ENCODE results near the gene GATAD2B.

The GATAD2B gene

DNA sequence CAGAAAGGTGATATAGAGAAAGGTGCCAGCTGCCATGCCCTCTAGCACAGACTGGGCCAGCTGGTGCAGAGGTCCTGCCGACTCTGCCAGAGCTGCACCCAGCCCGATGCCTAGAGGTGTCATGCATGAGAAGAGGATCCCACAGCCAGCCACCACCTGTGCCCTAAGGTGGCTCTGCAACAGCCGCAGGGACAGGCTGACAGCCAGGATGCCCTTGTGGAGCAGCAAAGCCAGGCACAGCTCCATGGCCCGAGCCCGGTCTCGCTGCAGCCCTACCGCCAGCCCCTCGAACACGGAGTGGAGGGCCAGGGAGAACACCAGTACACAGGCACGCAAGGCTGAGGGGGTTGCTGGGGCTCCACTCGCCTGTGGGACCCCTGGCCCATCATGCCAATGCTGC lies 37.4 kb upstream of the GATAD2B start:
- WGBS (ENCODE audit: extremely low coverage, insufficient coverage, low lambda C conversion rate), result no CpG with 5 or more reads among the region's 11 CpGs
- Histone ChIP-seq H3K4me3 (ENCODE audit: low read length) (no peak overlapping the region), H3K4me1 (ENCODE audit: control insufficient read depth, low read depth, low read length) (peaks cover 9% of the 10 kb centered on the region), H3K18ac (ENCODE audit: low read length) (no peak overlapping the region), H3K9ac (ENCODE audit: low read length) (no peak overlapping the region), H3K27ac (ENCODE audit: low read depth, low read length) (no peak overlapping the region), H2AK5ac (ENCODE audit: low read length) (no peak overlapping the region), H3K79me2 (ENCODE audit: control insufficient read depth, insufficient read depth, low read length) (peaks cover 55% of the 10 kb centered on the region), H3K79me1 (ENCODE audit: low read length) (peaks cover 24% of the 10 kb centered on the region), H3K4ac (ENCODE audit: low read depth, low read length) (no peak overlapping the region), H2BK120ac (ENCODE audit: low read depth, low read length) (no peak overlapping the region), H3K4me2 (ENCODE audit: low read length) (no peak overlapping the region), H3K56ac (ENCODE audit: low read length) (no peak overlapping the region), H3K36me3 (ENCODE audit: control insufficient read depth, insufficient read depth, low read length) (peaks cover 7% of the 10 kb centered on the region), H2BK15ac (replicated peaks; ENCODE audit: low read depth) (no peak overlapping the region), H2BK5ac (ENCODE audit: low read length) (no peak overlapping the region), H3K23ac (ENCODE audit: low read length) (no peak overlapping the region), H4K5ac (ENCODE audit: low read length) (no peak overlapping the region), H3K27me3 (ENCODE audit: insufficient read depth, low read length, poor library complexity) (no peaks in the 10 kb centered on the region), H4K8ac (ENCODE audit: low read depth, low read length) (no peak overlapping the region)
- no peak for DNase-seq

DNA sequence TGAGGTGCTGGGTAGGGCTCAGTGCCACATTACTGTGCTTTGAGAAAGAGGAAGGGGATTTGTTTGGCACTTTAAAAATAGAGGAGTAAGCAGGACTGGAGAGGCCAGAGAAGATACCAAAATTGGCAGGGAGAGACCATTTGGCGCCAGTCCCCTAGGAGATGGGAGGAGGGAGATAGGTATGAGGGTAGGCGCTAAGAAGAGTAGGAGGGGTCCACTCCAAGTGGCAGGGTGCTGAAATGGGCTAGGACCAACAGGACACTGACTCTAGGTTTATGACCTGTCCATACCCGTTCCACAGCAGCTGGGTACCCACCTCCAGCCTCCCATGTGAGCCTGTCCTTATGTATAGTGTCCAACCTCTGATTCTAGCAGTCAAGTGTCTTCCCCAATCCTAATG lies 36.7 kb upstream of the GATAD2B start:
- no peak overlapping the region for H3K18ac ChIP-seq (ENCODE audit: low read length)
- no peak overlapping the region for H4K8ac ChIP-seq (ENCODE audit: low read depth, low read length)
- peaks cover 29% of the 10 kb centered on the region for H3K79me1 ChIP-seq (ENCODE audit: low read length)
- H2BK5ac ChIP-seq (ENCODE audit: low read length), result no peak overlapping the region
- H3K36me3 ChIP-seq (ENCODE audit: control insufficient read depth, insufficient read depth, low read length), result peaks cover 7% of the 10 kb centered on the region
- WGBS (ENCODE audit: extremely low coverage, insufficient coverage, low lambda C conversion rate), result no CpG with 5 or more reads among the region's 3 CpGs
- no peak overlapping the region for H3K9ac ChIP-seq (ENCODE audit: low read length)
- H3K4me2 ChIP-seq (ENCODE audit: low read length), result no peak overlapping the region
- H3K27me3 ChIP-seq (ENCODE audit: insufficient read depth, low read length, poor library complexity), result no peaks in the 10 kb centered on the region
- no peak overlapping the region for H2BK120ac ChIP-seq (ENCODE audit: low read depth, low read length)
- H2AK5ac ChIP-seq (ENCODE audit: low read length), result no peak overlapping the region
- H3K79me2 ChIP-seq (ENCODE audit: control insufficient read depth, insufficient read depth, low read length), result peaks cover 61% of the 10 kb centered on the region
- no peak overlapping the region for H2BK15ac ChIP-seq (replicated peaks; ENCODE audit: low read depth)
- H4K5ac ChIP-seq (ENCODE audit: low read length), result no peak overlapping the region
- peak; percentile 38 for DNase-seq
- no peak overlapping the region for H3K56ac ChIP-seq (ENCODE audit: low read length)
- H3K4me3 ChIP-seq (ENCODE audit: low read length), result no peak overlapping the region
- H3K4me1 ChIP-seq (ENCODE audit: control insufficient read depth, low read depth, low read length), result peaks cover 9% of the 10 kb centered on the region
- H3K27ac ChIP-seq (ENCODE audit: low read depth, low read length), result no peak overlapping the region
- no peak overlapping the region for H3K23ac ChIP-seq (ENCODE audit: low read length)
- no peak overlapping the region for H3K4ac ChIP-seq (ENCODE audit: low read depth, low read length)

DNA sequence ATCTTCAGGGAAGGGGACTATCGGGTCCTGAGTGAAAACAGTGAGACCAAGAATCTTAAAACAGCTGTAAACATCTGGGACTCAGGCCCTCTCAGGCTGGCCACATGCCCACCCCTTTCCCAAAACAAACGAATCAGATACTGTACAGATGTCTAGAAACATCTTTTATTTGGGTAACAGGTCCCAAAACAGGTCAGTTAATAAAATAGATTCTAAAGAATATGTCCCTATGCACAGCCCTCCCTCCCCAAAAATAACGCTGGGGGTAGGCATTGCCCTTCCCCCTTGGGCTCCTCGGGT lies 36.1 kb upstream of the GATAD2B start:
- no peak overlapping the region for H2BK15ac ChIP-seq (replicated peaks; ENCODE audit: low read depth)
- H3K79me2 ChIP-seq (ENCODE audit: control insufficient read depth, insufficient read depth, low read length), result peaks cover 65% of the 10 kb centered on the region
- no peak overlapping the region for H2BK5ac ChIP-seq (ENCODE audit: low read length)
- no peaks in the 10 kb centered on the region for H3K27me3 ChIP-seq (ENCODE audit: insufficient read depth, low read length, poor library complexity)
- no peak for DNase-seq
- no peak overlapping the region for H3K4ac ChIP-seq (ENCODE audit: low read depth, low read length)
- WGBS (ENCODE audit: extremely low coverage, insufficient coverage, low lambda C conversion rate), result no CpG with 5 or more reads among the region's 4 CpGs
- no peak overlapping the region for H3K9ac ChIP-seq (ENCODE audit: low read length)
- no peak overlapping the region for H3K18ac ChIP-seq (ENCODE audit: low read length)
- no peak overlapping the region for H4K8ac ChIP-seq (ENCODE audit: low read depth, low read length)
- peaks cover 9% of the 10 kb centered on the region for H3K4me1 ChIP-seq (ENCODE audit: control insufficient read depth, low read depth, low read length)
- no peak overlapping the region for H3K56ac ChIP-seq (ENCODE audit: low read length)
- peaks cover 32% of the 10 kb centered on the region for H3K79me1 ChIP-seq (ENCODE audit: low read length)
- H4K5ac ChIP-seq (ENCODE audit: low read length), result no peak overlapping the region
- H3K23ac ChIP-seq (ENCODE audit: low read length), result no peak overlapping the region
- no peak overlapping the region for H2AK5ac ChIP-seq (ENCODE audit: low read length)
- H2BK120ac ChIP-seq (ENCODE audit: low read depth, low read length), result no peak overlapping the region
- no peak overlapping the region for H3K4me3 ChIP-seq (ENCODE audit: low read length)
- no peak overlapping the region for H3K27ac ChIP-seq (ENCODE audit: low read depth, low read length)
- H3K36me3 ChIP-seq (ENCODE audit: control insufficient read depth, insufficient read depth, low read length), result peaks cover 7% of the 10 kb centered on the region
- no peak overlapping the region for H3K4me2 ChIP-seq (ENCODE audit: low read length)

DNA sequence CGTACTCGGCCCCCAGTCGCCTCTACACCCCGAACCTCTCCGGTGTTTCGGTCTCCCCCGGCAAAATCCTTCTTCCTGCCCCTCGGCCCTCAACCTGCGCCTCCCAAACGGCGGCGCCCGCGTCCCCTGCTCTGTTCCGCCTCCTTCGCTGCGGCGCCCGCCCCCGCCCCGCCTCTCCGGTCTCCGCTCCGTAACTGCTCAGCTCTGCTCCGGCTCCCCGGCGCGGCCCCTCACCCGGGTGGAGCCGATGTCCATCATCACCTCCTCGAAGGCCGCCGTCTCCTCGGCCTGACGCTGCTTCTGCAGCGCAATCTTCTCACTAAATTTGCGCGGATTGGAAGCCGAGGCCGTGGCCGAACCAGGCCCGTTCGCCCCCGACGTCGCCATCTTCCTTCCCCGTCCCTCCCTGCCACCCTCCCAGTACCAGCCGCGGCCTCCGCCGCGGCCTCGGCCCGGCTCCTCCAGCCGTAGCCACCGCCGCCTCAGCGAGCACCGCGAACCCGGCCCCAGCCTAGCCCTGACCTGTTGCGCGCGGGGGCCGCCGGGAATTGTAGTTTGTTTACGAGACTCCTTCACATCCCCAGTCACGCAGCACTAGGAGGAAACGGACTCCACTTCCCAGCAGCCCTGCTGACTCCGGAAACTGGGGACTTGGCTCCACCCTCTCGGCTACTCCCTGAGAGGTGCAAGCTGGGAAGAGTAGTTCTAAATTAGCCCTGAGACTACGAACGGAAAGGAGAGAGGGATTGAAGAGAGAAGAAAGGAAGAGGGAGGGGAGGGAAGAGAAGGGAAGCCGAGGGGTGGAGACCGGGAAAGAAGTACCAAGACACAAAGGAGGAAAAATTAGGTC lies 35.6 kb upstream of the GATAD2B start, which contains the start of gene CRTC2:
Gene CRTC2 (minus strand): TSS at position 502 of the 850 bp plus-strand sequence. CDS start 115 bp downstream, at position 387.
- DNase-seq, result peak; percentile 100
- peak within 1 kb of the TSS; percentile 80 for H3K27ac ChIP-seq (ENCODE audit: low read depth, low read length)
- no peak within 1 kb of the TSS for H2BK120ac ChIP-seq (ENCODE audit: low read depth, low read length)
- no peak within 1 kb of the TSS for H4K8ac ChIP-seq (ENCODE audit: low read depth, low read length)
- peak within 1 kb of the TSS; percentile 96 for H3K56ac ChIP-seq (ENCODE audit: low read length)
- WGBS (ENCODE audit: extremely low coverage, insufficient coverage, low lambda C conversion rate), result no CpG with 5 or more reads among the region's 75 CpGs
- H3K27me3 ChIP-seq (ENCODE audit: insufficient read depth, low read length, poor library complexity), result no peaks in the 10 kb centered on the region
- H3K36me3 ChIP-seq (ENCODE audit: control insufficient read depth, insufficient read depth, low read length), result peaks cover 8% of the 10 kb centered on the region
- H4K5ac ChIP-seq (ENCODE audit: low read length), result no peak within 1 kb of the TSS
- H3K18ac ChIP-seq (ENCODE audit: low read length), result peak within 1 kb of the TSS; percentile 64
- H3K4ac ChIP-seq (ENCODE audit: low read depth, low read length), result peak within 1 kb of the TSS; percentile 44
- H3K4me1 ChIP-seq (ENCODE audit: control insufficient read depth, low read depth, low read length), result peaks cover 9% of the 10 kb centered on the region
- no peak within 1 kb of the TSS for H2BK5ac ChIP-seq (ENCODE audit: low read length)
- H3K79me2 ChIP-seq (ENCODE audit: control insufficient read depth, insufficient read depth, low read length), result peaks cover 68% of the 10 kb centered on the region
- peak within 1 kb of the TSS; percentile 7 for H3K23ac ChIP-seq (ENCODE audit: low read length)
- H2BK15ac ChIP-seq (replicated peaks; ENCODE audit: low read depth), result no peak within 1 kb of the TSS
- peaks cover 38% of the 10 kb centered on the region for H3K79me1 ChIP-seq (ENCODE audit: low read length)
- peak within 1 kb of the TSS; percentile 88 for H3K9ac ChIP-seq (ENCODE audit: low read length)
- H2AK5ac ChIP-seq (ENCODE audit: low read length), result no peak within 1 kb of the TSS
- H3K4me3 ChIP-seq (ENCODE audit: low read length), result peak within 1 kb of the TSS; percentile 95
- H3K4me2 ChIP-seq (ENCODE audit: low read length), result peak within 1 kb of the TSS; percentile 90

DNA sequence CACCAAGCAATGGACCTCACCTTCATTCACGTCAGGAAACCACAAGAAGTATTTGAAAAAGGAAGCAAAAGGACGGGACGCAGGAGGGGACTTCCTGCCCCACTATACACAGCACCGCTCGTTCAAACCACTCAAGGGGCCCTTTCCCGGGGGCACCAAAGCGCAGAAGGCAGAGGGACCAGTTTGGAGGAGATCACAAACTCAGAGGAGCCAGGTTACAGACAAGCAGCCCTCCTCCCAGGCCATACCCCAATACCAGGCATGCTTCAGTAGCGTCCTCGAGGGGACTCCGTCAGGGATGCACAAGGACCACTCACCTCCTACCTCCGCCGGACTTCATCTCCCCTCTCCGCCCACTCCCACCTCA lies 35.0 kb upstream of the GATAD2B start:
- peak overlapping the region; percentile 80 for H3K27ac ChIP-seq (ENCODE audit: low read depth, low read length)
- peaks cover 64% of the 10 kb centered on the region for H3K79me2 ChIP-seq (ENCODE audit: control insufficient read depth, insufficient read depth, low read length)
- H2AK5ac ChIP-seq (ENCODE audit: low read length), result no peak overlapping the region
- peak overlapping the region; percentile 96 for H3K56ac ChIP-seq (ENCODE audit: low read length)
- peak overlapping the region; percentile 7 for H3K23ac ChIP-seq (ENCODE audit: low read length)
- no peak overlapping the region for H3K18ac ChIP-seq (ENCODE audit: low read length)
- H3K27me3 ChIP-seq (ENCODE audit: insufficient read depth, low read length, poor library complexity), result no peaks in the 10 kb centered on the region
- no peak overlapping the region for H4K5ac ChIP-seq (ENCODE audit: low read length)
- WGBS (ENCODE audit: extremely low coverage, insufficient coverage, low lambda C conversion rate), result no CpG with 5 or more reads among the region's 13 CpGs
- no peak overlapping the region for H2BK120ac ChIP-seq (ENCODE audit: low read depth, low read length)
- no peak overlapping the region for H3K4ac ChIP-seq (ENCODE audit: low read depth, low read length)
- DNase-seq, result peak; percentile 42
- no peak overlapping the region for H2BK5ac ChIP-seq (ENCODE audit: low read length)
- H3K4me2 ChIP-seq (ENCODE audit: low read length), result peak overlapping the region; percentile 90
- H3K36me3 ChIP-seq (ENCODE audit: control insufficient read depth, insufficient read depth, low read length), result peaks cover 8% of the 10 kb centered on the region
- peak overlapping the region; percentile 88 for H3K9ac ChIP-seq (ENCODE audit: low read length)
- no peak overlapping the region for H4K8ac ChIP-seq (ENCODE audit: low read depth, low read length)
- H3K4me3 ChIP-seq (ENCODE audit: low read length), result peak overlapping the region; percentile 95
- peaks cover 38% of the 10 kb centered on the region for H3K79me1 ChIP-seq (ENCODE audit: low read length)
- peaks cover 9% of the 10 kb centered on the region for H3K4me1 ChIP-seq (ENCODE audit: control insufficient read depth, low read depth, low read length)
- no peak overlapping the region for H2BK15ac ChIP-seq (replicated peaks; ENCODE audit: low read depth)

Measured in mesendoderm (in vitro differentiated cells).